NCI-H446 (cell line): Measurements from ENCODE around the gene SLC27A5.
"Not testable (repeated sequence)": the region's sequence is repeated elsewhere in the genome, so short reads cannot be mapped to it uniquely, and the experiment has no call there.

Experiments used
- DNase-seq, 2 experiments: peaks; one replicate each; lab custom pipeline; 2025; lab: John Stamatoyannopoulos, UW

The SLC27A5 gene

DNA sequence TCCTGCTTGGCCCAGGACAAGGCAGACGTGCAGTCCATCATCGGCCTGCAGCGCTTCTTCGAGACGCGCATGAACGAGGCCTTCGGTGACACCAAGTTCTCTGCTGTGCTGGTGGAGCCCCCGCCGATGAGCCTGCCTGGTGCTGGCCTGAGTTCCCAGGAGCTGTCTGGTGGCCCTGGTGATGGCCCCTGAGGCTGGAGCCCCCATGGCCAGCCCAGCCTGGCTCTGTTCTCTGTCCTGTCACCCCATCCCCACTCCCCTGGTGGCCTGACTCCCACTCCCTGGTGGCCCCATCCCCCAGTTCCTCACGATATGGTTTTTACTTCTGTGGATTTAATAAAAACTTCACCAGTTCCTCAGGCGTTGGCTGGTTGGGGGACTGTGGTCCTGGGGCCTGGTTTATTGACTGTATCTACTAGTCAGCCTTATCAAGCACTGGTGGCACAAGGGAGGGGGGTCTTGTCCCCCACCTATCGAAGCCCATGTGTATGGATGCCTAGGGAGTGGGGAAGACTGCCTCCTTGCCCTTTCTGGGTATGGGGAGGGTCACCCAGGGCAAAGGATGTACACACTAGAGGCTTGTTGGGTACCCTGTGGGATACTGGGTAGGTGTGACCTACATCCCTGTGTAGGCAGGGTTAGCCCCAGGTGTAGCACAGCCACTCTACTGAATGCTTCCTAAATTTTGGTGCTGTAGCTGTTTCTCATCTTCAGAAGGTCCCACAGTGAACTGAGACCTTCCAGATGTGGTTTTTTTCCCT, 38.8 kb upstream of the SLC27A5 start:
- DNase-seq: no peak

DNA sequence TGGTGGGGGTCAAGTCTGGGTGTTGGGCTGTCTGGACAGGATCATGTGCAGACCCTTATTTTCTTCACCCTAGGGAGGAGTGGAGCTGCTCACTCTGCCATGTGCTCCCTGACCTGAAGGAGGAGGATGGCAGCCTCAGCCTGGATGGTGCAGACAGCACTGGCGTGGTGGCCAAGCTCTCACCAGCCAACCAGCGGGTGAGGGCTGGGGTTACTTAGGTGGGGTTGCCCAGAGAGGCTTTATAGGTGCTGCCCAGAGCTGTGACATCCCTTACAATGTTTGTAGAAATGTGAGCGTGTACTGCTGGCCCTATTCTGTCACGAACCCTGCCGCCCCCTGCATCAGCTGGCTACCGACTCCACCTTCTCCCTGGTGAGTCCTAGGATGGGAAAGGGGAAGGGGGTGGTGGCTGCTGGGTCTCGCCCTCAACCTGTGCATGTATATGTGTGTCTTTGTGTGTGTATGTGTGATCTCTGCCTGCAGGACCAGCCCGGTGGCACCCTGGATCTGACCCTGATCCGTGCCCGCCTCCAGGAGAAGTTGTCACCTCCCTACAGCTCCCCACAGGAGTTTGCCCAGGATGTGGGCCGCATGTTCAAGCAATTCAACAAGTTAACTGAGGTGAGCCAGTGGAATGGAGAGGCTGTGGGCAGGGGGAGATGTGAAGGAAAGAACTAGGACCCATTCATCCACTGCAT, 38.0 kb upstream of the SLC27A5 start:
- DNase-seq: no peak

DNA sequence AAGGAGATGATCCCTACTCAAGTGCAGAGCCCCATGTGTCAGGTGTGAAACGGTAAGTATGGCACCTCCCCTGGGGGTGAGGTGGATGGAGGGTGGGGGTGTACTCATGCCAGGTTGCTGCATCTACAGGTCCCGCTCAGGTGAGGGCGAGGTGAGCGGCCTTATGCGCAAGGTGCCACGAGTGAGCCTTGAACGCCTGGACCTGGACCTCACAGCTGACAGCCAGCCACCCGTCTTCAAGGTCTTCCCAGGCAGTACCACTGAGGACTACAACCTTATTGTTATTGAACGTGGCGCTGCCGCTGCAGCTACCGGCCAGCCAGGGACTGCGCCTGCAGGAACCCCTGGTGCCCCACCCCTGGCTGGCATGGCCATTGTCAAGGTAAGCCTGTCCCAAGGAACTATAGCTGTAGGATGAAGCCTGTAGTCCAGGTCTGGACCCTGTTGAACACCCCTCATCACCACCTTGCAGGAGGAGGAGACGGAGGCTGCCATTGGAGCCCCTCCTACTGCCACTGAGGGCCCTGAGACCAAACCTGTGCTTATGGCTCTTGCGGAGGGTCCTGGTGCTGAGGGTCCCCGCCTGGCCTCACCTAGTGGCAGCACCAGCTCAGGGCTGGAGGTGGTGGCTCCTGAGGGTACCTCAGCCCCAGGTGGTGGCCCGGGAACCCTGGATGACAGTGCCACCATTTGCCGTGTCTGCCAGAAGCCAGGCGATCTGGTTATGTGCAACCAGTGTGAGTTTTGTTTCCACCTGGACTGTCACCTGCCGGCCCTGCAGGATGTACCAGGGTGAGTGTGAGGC, 37.3 kb upstream of the SLC27A5 start:
- no peak for DNase-seq

DNA sequence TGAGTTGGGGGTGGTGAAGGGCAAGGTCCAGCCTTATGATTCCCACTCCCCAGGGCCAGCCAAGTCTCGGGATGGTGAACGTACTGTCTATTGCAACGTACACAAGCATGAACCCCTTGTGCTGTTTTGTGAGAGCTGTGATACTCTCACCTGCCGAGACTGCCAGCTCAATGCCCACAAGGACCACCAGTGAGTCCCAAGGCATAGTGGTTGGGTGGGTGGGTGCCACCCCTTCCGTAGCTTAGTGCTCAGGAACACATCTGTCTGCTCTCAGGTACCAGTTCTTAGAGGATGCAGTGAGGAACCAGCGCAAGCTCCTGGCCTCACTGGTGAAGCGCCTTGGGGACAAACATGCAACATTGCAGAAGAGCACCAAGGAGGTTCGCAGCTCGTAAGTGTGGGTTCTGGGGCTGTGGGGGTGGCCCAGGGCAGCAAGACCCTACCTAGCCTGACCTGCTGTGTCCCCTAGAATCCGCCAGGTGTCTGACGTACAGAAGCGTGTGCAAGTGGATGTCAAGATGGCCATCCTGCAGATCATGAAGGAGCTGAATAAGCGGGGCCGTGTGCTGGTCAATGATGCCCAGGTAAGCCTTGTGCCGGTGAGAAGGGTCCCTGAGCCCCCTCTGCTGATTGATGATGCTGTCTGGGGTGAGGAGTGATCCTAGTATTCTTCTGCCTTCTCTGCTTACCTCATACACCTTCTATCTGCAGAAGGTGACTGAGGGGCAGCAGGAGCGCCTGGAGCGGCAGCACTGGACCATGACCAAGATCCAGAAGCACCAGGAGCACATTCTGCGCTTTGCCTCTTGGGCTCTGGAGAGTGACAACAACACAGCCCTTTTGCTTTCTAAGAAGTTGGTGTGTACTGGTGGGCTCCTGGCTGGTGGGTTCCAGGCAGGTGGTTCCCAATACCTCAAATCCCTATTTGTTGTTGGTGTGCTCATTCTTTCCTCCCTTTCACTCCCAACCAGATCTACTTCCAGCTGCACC, 35.8 kb upstream of the SLC27A5 start:
- DNase-seq: no peak

DNA sequence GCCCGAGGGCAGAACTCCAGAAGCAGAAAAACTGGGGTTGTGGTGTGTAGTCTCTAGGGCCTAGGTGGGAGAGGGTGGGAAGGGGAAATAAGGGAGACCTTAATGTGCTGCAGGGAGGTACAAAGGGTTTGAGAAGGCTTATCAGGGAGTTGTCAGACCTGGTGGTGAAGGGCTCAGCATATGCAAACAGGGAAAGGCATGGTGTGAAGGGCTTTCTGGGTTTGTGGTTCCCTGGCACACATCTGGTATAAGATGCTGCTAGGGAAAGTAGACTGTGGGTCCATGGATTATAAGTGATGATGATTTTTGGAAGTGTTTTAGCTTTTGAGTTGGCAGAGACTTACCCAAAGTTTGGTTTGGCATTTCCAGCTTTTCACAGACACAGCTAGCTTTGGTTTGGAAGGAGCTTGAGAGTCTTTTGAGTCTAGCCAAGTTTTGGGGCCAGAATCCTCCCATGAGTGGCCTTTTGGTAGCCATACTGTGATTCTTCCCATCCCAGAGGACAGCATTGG, 34.3 kb upstream of the SLC27A5 start:
- no peak for DNase-seq

DNA sequence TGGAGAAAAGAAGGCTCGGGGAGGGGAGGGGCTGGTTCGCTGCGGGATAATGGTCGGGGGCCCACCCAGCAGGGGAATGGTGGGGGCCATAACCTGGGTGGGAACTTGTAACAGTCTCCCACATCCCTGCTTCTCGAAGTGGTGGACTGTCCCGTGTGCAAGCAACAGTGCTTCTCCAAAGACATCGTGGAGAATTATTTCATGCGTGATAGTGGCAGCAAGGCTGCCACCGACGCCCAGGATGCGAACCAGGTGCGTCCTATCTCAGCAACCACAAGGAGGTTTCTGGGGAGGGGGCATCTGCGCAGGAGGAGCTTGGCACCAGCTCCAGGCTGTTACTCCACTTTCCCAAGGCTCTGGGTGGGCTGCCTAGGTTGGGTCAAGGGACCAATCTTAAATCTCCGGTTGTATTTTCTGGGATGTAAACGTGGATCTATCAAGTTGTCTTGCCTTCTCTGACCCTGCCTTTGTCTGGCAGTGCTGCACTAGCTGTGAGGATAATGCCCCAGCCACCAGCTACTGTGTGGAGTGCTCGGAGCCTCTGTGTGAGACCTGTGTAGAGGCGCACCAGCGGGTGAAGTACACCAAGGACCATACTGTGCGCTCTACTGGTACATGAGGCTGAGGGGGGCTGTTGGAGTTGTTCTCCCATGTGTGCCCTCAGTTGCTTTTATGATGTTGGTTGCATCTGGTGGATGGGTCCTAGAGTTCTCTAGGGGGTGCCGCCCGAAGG, 33.7 kb upstream of the SLC27A5 start:
- no peak for DNase-seq

DNA sequence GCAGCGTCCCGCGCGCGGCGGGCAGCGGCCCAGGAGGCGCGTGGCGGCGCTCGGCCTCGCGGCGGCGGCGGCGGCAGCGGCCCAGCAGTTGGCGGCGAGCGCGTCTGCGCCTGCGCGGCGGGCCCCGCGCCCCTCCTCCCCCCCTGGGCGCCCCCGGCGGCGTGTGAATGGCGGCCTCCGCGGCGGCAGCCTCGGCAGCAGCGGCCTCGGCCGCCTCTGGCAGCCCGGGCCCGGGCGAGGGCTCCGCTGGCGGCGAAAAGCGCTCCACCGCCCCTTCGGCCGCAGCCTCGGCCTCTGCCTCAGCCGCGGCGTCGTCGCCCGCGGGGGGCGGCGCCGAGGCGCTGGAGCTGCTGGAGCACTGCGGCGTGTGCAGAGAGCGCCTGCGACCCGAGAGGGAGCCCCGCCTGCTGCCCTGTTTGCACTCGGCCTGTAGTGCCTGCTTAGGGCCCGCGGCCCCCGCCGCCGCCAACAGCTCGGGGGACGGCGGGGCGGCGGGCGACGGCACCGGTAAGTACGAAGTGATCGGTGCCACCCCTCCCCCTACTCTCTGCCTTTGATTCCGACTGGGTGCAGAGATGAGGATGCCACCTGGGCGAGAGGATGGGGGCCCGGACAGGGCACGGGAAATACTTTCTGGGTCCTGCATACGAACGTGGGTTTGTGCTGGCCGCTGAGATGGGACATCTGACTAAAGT, 32.9 kb upstream of the SLC27A5 start:
- no peak for DNase-seq

DNA sequence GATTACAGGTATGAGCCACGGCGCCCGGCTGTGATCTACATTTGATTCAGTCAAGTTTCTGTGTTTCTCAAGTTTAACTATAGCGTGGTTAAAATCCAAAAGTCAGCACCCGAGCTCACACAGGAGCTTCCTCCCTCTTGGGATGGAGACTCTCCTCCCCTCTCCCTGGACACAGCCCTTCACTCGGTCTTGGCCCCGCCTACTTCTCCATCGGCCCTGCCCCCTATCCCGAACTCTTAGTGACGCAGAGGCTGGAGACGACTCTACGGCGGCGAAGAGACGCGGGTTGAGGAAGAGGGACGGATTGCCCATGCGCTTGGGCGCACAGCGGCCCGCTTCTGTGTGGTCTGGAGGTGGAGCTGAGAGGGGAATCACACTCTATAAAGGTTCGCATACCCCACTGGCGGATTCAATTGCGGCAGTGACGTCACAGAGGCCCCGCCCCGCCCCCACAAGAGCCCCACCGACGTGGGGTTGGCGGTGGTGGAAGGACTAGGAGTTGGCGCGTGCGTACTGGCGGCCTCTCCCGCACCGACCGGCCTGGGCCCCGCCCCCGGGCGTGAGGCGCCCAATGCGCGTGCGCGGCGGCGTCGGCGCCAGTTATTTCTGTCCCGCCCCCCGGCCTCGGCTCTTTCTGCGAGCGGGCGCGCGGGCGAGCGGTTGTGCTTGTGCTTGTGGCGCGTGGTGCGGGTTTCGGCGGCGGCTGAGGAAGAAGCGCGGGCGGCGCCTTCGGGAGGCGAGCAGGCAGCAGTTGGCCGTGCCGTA, 32.2 kb upstream of the SLC27A5 start, which contains the start of gene TRIM28:
TSS of gene TRIM28 (plus strand) at position 239 of the 765 bp plus-strand sequence. CDS start 694 bp downstream, outside the sequence.
- DNase-seq: no peak

DNA sequence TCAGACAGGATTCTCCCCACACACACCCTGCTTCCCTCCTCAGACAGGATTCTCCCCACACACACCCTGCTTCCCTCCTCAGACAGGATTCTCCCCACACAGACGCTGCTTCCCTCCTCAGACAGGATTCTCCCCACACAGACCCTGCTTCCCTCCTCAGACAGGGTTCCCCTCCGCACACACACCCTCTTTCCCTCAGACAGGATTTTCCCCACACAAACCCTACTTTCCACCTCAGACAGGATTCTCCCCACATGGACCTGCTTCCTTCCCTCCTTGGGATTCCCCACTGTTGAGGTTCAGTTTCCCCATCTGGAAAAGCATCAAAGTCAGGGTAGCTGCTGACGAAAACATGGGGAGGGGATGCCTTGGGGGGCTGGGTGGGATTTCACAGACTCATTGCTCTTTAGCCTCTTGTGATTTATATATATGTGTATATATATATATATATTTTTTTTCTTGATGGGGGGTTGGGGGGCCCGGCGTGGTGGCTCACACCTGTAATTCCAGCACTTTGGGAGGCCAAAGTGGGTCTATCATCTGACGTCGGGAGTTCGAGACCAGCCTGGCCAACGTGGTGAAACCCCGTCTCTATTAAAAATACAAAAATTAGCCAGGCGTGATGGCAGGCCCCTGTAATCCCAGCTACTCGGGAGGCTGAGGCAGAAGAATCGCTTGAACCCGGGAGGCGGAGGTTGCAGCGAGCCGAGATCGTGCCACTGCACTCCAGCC, 31.0 kb upstream of the SLC27A5 start:
- not testable (repeated sequence) for DNase-seq

DNA sequence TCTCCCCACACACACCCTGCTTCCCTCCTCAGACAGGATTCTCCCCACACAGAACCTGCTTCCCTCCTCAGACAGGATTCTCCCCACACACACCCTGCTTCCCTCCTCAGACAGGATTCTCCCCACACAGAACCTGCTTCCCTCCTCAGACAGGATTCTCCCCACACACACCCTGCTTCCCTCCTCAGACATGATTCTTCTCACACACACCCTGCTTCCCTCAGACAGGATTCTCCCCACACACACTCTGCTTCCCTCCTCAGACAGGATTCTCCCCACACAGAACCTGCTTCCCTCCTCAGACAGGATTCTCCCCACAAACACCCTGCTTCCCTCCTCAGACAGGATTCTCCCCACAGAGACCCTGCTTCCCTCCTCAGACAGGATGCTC, 27.4 kb upstream of the SLC27A5 start:
- DNase-seq: not testable (repeated sequence)

DNA sequence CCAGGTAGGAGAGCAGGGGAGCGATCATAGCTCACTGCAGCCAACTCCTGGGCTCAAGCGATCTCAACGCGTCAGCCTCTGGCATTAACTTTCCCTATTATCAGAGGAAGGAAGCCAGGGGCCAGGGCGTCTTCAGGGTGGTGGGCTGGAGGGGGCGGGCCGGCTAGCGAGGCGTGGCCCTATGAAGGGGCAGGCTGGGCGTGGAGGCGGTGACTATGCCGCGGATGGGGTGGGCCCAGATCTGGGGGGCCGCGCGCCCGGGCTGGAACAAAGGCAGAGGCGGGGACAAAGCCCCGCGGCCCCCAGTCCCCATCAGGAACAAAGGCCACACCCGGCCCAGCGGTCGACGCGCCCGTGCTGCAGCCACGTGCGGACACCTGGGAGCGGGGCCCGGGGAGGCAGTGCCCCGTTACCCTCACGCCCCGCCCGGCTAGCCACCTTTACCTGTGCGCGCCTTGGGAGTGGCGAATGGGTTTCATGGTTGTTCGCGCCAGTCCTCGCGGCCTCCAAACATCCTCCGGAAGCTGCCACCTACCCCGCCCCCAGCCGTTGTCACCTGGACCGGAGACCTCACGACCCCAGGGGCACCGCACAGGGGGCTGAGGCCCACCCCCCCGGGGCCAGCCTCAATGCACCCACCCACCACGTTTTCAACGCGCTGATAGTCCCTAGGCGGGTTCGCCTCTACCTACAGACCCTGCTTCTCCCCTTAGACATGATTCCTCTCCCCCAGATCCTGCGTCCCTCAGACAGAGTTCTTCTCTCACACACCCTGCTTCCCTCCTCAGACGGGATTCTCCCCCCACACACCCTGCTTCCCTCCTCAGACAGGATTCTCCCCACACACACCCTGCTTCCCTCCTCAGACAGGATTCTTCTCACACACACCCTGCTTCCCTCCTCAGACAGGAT, 26.7 kb upstream of the SLC27A5 start:
- no peak for DNase-seq

DNA sequence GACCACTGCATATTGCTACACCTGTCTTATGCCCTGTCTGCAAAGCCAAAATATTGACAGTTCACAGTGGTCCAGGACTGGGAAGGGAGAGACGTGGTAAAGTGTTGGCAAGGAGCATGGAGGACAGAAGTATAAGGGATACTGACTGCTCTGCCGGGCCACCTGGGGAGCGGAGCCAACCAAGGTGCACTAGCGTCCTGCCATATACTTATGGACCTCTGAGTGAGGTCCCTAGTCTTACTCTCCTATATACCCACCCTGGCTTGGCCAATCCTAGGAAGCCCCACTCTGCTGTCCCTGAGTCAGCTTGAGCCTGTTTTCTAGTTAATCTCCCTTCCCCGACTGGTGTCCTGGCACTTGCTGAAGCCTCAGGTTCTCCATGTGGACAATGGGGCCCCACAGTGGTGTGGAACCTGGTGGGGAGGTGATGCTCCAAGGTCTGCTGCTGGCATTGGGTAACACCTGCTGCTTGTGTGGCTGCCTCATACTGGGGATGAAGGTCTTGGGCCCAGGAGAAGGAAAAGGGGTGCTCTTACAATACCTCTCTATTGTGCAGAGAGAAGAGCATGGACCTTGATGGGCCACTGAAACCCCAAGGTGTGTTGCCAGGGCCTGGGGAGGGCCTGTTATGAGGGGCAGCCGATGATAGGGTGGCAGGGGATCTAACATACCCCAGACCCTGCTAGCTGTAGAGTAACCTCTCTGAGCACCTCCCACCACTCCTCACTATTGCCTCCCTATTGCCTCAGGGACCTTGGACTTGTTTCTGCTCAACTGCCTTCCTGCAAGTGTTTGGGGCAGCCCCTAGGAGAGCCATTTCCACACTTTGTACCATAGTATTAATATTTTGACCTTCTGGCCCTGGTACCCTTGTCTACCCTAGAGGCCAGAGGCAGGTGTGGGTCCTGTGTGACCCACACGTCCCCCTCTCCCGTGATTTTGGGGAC, 25.3 kb upstream of the SLC27A5 start:
- no peak for DNase-seq

DNA sequence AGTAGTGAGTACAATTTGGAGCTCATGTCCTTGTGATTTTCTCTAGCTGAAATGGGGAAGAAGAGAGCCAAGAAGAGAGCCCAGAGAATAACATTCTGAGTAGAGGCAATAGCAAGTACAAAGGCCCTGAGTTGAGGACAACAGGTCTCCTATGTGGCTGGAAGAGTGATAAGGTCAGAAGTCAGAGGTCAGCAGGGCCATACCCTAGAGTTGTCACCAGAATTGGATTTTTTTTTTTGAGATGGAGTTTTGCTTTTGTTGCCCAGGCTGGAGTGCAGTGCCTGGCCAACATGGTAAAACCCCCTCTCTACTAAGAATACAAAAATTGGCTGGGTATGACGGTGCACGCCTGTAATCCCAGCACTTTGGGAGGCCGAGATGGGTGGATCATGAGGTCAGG, 24.1 kb upstream of the SLC27A5 start:
- no peak for DNase-seq

DNA sequence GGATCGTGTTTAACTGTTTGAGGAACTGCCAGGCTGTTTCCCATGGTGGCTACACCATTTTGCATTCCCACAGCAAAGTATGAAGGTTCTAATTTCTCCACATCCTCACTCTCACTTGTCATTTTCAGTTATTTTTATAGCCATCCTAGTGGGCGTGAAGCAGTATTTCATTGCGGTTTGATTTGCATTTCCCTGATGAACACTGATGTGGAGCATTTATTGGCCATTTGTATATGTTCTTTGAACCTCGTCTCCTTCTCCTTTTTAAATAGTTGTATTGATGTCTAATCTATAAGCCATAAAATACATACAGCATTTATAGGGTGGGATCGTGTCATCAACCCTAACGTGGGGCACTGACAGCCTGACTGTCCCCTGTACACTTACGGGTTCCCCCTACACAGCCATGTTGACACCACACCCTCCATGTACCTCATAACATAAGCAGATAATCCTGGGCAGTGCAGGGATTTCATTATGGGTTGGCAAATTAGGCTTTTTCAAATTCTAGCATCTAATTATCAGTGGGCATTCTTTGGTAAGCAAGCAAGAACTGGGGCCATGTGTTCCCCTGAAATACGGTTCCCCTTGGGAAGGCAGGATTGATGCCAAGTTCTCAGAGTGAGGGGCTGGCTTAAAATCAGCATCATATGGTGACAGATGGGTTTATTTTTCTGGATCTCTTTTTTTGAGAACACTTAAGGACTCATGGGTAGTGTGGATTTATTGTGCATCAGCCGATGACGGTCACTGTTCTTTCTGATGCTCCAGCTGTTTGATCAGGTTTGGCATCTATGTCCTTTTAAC, 19.4 kb upstream of the SLC27A5 start:
- no peak for DNase-seq

DNA sequence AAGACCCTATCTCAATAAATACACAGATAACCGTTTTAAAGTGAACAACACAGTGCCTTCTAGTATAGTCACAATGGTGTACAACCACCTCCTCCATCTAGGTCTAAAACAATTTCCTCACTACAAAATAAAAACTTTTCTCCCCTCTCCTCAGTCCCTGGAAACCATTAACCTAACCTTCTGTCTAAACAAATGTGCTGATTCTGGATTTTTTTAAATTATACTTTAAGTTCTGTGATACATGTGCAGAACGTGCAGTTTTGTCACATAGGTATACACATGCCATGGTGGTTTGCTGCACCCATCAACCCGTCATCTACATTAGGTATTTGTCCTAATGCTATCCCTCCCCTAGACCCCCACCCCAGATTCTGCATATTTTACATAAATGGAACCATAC, 17.6 kb upstream of the SLC27A5 start:
- DNase-seq: no peak
